Stimulated activated CD4-positive, alpha-beta T cell treated with anti-CD3 and anti-CD28 coated beads, Interleukin-2, amount 100 ng/mL, for 24 hours (primary cell): ENCODE results near the gene RAB36.
"Not testable (repeated sequence)": the region's sequence is repeated elsewhere in the genome, so short reads cannot be mapped to it uniquely, and the experiment has no call there.

Experiments
- DNase-seq, 2 donors: peaks; one replicate each; pipeline ENCODE4 v3.0.0-alpha.2; 2020

The RAB36 gene

GRCh38 chr22:23122216-23122957 is 22.9 kb upstream of the RAB36 start:
- DNase-seq, result no peak

GRCh38 chr22:23122992-23123803 is 22.1 kb upstream of the RAB36 start:
- DNase-seq, result no peak

GRCh38 chr22:23123804-23124254 is 21.4 kb upstream of the RAB36 start:
- no peak for DNase-seq

DNA sequence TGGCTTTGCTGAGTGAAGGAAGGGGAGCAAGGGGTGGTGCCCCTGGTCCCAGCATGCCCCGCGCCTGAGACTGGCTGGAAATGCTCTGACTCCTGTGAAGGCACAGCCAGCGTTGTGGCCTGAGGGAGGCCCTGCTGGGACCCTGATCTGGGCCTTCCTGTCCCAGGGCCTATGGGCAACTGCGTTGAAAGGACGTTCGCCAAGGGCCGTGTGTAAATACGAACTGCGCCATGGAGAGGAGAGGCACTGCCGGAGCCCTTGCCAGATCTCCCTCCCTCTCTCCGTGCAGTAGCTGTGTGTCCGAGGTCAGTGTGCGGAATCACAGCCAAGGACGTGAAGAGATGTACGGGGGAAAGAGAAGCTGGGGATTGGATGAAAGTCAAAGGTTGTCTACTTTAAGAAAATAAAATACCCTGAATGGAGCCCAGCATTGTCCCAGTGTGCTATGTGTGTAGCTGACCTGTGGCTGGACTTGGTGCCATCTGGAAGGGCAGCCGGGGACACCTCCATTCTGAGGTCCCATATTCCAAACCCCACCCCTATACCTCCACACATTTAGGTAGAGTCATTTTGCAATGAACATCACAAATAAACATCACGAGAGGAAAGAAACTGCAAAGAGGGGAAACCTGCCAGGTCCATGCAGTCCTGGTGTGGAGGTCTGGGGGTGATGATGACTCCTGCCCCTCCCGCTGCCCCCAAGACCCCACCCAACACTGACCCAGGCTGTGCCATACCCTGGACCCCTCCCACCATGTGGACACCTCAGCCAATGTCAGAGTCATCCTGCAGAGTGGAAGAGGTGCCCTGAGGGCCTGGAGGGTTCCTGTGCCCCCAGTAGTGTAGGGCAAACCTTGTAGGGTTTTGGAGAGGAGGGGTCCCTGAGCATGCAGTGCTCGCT is 20.4 kb upstream of the RAB36 start:
- DNase-seq, result no peak

DNA sequence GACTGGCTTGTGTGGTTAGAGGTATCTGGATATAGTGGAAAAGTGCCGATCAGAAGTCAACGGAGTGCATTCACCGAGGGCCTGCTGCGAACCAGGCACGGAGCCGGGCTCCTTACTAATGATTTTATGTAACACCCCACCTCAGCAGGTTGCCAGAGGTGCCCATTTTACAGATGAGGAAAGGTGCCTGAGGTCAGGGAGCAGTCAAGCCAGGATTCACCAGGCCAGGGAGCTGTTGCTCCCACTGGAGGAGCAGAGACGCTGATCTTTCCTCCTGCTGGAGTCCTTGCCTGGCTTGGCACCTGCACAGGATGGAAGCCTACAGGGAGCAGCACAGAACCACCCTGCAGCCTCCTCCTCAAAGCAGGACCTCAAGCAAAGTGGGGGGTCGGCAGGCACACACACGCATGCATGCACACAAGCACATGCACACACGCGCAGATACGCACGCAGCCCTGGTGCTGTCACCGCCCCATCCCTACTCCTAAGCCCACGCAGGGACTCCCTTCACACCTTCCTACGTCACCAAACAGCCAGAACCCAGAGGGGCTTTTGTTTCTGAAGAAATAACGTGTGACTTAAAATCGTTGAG is 19.7 kb upstream of the RAB36 start:
- DNase-seq, result no peak

DNA sequence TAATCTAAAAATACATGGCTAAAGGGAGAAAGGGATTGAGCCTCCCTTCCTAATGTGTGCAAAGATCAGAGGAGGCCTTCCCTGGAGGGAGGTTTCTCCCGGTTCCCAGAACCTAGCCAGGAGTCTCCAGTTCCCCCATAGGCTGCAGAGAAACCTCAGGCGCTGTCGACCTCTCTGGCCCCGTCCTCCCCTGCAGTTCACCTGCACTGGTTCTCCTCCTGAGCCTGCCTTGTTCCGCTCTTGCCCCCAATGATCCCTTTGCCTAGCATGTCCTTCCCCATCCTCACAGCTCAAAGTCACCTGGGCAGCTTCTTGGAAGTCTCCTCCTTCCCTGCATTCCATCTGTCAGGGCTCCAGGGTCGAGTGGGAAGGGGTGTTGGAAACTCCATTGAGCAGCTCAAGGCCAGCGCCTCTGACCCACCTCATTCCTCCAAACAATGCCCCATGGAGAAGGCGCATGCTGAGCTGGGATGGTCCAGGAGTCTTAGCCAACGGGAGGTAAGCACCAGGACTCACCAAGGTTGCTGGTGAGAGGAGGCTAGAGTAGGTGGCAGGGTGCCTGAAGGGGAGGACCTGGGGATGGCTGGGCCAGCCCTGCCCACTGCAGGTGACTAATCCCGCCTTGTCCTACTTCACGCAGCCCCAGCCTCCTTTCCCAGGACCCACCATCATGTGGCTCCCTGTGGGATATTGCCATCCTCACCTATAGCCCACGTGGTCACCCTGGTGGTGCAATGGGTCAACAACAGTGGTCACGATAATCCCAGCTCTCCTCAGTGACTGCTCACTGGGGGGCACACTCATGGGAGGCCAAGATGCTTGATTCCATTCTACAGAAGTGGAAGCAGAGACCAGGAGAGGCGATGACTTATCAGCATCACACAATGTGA is 18.9 kb upstream of the RAB36 start:
- DNase-seq, result no peak

- DNase-seq, result no peak
Observed at GRCh38 chr22:23127055-23127756, 18.1 kb upstream of the RAB36 start.

DNA sequence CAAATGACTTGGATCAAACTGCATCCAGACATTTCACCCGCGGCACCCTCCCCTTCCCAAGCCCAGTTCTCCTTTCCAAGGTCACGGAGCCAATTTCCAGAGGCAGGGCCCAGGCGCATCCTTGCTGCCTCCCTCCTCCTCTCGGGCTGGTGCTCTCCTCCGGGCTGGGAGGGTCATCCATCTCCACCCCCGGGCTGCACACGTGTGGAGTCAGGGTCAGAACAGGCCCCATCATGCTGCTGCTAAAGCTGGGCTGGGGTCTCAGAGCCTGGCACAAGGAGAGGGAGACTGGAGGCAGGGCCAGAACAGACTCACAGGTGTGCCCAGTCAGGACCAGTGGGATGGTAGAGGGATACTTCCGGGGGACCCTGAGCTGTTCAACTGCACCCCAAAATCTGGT is 17.5 kb upstream of the RAB36 start:
- no peak for DNase-seq

- peak; percentile 75 to 83 for DNase-seq
Observed at GRCh38 chr22:23128269-23129108, 16.8 kb upstream of the RAB36 start.

DNA sequence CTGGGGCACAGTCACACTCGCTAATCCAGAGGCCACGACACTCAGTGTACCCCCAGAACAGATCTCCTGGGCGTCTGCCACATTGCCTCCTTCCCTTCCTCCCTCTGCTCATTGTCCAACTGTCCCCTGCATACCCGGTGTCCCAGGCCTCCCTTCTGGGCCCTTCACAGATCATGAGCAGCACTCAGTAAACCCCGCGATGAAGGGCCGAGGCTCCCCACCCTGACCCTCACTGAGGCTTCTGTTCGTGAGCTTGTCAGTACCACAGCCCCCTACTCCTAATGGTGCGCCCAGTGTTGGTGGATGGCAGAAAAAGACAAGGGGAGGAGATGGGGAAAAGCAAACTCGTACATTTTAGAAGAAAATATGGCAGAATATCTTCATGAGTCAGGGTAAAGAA is 16.1 kb upstream of the RAB36 start:
- DNase-seq, result no peak

DNA sequence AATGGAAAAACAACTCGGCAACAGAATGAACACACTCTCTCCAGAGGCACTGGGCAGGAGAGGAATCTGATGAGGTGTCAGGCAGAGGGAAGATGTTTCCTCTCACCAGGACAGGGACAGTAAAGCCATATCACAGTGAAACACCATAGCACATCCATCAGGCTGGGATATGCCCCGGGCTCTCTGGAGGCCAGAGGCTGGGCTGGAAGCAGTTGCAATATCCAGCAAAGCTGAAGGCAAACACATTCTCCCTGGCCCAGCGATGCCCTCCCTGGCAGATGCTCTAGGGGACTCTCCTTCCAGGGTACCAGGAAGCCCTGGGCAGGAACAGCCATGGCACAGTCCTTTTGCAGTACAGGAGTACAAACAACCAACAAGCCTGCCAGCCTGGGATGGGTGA is 14.6 kb upstream of the RAB36 start:
- DNase-seq, result no peak

DNA sequence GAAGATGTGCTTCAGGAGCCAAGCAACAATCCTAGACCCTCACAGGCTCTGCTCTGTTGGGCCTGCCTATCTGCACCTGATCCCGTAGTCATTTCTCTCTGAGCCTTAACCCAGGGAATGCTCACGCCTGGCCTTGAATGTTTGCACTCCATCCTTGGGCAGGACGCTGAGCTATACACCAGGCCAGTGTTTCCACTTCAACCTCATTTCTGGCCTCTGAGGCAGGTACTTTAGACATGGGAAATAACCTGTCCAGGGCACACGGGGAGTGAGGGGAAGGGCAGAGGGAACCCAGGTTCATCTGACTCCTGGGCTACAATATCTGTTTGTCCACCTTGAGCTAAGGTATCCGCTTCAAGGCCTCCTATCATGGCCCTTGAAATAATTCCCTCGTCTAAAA is 13.3 kb upstream of the RAB36 start:
- no peak for DNase-seq

DNA sequence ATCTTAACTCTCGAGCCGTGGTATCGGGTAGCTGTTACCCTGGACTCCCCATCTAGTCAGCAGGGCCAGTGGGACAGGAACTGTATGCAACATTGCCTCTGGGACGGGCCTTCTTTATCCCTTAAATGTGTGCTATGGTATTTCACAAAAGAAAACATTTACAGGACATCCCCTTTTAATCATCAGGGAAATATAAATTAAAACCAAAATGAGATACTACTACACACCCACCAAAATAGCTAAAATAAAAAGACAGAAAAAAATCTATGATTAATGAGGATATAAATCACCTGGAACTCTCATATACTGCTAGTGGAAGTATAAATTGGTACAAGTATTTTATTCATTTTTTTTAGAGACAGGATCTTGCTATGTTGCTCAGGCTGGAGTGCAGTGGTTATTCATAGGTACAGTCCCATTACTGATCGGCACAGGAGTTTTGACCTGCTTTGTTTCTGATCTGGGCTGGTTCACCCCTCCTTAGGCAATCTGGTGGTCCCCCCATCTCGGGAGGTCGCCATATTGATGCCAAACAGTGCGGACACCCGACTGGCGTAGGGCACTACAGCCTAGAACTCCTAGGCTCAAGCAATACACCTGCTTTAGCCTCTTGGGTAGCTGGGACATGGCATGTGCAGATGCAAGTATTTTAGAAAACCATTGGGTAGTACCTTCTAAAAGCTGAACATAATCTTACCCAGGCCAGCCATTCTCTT is 12.7 kb upstream of the RAB36 start:
- no peak for DNase-seq

GRCh38 chr22:23133922-23134321 is 11.4 kb upstream of the RAB36 start:
- no peak for DNase-seq

DNA sequence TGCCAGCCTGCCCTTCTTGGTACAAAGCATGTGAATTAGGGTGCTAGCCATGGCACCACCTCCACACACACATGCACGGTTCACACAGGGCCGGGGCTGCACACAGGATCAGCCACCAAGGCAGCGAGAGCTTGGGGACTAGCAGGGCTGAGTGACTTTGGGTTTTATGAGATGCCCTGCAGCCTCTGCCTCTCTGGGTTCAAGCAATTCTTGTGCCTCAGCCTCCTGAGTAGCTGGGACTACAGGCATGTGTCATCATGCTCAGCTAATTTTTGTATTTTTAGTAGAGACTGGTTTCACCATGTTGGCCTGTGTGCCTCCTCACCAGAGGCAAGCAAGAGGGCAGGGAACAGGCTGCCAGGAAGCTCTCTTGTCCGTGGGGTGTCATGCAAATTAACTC is 8.3 kb upstream of the RAB36 start:
- not testable (repeated sequence) for DNase-seq

DNA sequence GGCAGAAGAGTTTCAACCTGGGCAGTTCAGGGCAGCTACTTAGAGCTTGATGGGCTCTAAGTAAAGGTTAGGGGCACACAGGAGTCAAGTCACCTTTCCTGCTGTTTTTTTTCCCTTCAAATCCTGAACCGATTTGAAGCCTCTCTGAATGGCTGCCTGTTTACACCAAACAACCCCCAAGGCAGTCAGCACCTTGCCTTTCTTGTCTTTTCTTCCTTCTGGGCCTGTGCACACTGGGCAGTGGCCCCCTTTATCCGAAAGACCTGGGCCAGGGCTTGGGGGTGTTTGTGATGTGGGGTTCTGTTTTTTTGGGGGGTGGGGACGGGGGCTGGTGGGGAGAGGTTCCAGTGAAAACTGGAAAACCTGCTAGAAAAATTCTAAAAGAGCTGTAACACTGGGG is 7.8 kb upstream of the RAB36 start:
- no peak for DNase-seq

GRCh38 chr22:23137905-23138561 is 7.2 kb upstream of the RAB36 start:
- peak in 1 of 2 donors; percentile 13 for DNase-seq

DNA sequence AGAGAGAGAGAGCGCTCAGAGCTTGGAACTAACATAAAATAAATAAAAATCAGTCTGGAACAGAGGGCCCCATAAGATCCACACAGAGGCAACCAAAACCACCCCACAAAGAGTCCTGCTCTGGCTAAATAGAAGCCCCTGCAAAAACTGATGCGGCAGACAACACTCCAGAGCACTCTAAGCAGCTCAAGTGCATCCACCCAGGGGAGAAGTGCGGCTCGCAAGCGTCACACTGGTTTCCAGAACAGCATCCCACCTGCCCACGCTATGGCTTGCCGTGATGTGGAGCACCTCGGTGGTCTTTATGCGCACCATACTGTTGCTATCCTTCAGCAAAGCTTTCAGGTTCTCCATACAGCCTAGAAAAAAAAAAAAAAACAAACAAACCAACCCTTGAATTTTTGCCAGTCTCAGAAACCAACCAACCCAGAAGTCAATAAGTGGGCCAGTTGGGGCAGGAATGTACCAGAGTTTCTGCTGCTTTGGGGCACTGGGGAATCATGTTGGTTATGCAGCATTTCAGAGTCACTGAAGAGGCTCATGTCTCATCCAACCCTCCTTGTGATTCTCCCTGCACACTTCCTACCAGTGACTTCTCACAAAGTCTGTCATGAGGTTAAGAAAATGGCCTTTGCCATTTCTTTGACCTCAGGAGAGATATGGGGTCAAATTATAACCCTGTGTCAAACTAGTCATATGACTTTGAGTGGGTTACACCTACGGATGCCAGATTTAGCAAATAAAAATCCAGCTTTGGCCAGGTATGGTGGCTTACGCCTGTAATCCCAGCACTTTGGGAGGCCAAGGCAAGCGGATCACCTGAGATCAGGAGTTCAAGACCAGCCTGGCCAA is 6.5 kb upstream of the RAB36 start:
- no peak for DNase-seq
